SK-N-SH (cell line): ENCODE measurements around the gene SHC3. TPM values are rescaled to one million over a fixed set of nuclear protein-coding genes. Genes with fewer than 3 reads are reported as not detected.

ENCODE experiments used
- CTCF ChIA-PET: fragments of 300-600, 350-600 bp; formaldehyde crosslinking; extraction: SDS; loops from one replicate; lab custom pipeline; 2021; lab: Yijun Ruan, JAX
- POLR2A ChIA-PET: fragments of 350-600 bp; sonication (Branson Sonifier 250); formaldehyde crosslinking; extraction: SDS; loops from one replicate; lab custom pipeline; 2020; ENCODE audit warnings: antibody characterized with exemption, inconsistent platforms; lab: Yijun Ruan, JAX
- DNase-seq: peaks from one replicate; pipeline ENCODE4 v3.0.0; 2012
- H2AFZ ChIP-seq: fragments of 200-600 bp; sonication (generic); 2 replicates; pipeline ENCODE4 v1.8.1; 2016; ENCODE audit warnings: antibody characterized with exemption, mild to moderate bottlenecking, low read depth
- H3F3A ChIP-seq: fragments of 200-600 bp; sonication (generic); replicated peaks from 2 replicates; pipeline ENCODE3; 2016; ENCODE audit warnings: antibody characterized with exemption, mild to moderate bottlenecking; ENCODE audit not compliant: insufficient read depth
- H3K27ac ChIP-seq, 2 experiments: fragments of 200-500 bp in 1 of 2; fragments of 200-600 bp in 1 of 2; sonication (Bioruptor generic) in 1 of 2; sonication (generic), shearing (Covaris generic) in 1 of 2; 2 replicates each; pipeline versions ENCODE4 v1.5.1 to v1.6.1; 2014 to 2016; ENCODE audit warnings: low read depth in 2 of 2, inconsistent platforms in 1 of 2, low read length in 1 of 2, mild to moderate bottlenecking in 1 of 2, mixed read lengths in 1 of 2
- H3K27me3 ChIP-seq: fragments of 200-600 bp; sonication (generic), shearing (Covaris generic); 2 replicates; pipeline ENCODE4 v1.6.1; 2016; ENCODE audit warnings: mixed run types; ENCODE audit not compliant: insufficient read depth
- H3K36me3 ChIP-seq, 2 experiments: fragments of 200-500 bp in 1 of 2; fragments of 200-600 bp in 1 of 2; sonication (Bioruptor generic) in 1 of 2; sonication (generic) in 1 of 2; replicated peaks in 1 of 2; 2 replicates each; pipeline versions ENCODE3 to v1.5.1; 2014 to 2016; ENCODE audit warnings: low read length in 1 of 2, mild to moderate bottlenecking in 1 of 2; ENCODE audit not compliant: insufficient read depth in 2 of 2, control insufficient read depth in 1 of 2
- H3K4me1 ChIP-seq, 2 experiments: fragments of 200-500 bp in 1 of 2; fragments of 200-600 bp in 1 of 2; sonication (Bioruptor generic) in 1 of 2; sonication (generic), shearing (Covaris generic) in 1 of 2; 2 replicates each; pipeline versions ENCODE4 v1.5.1 to v1.6.1; 2014 to 2016; ENCODE audit warnings: low read depth in 1 of 2, low read length in 1 of 2, mixed run types in 1 of 2; ENCODE audit not compliant: insufficient read depth in 2 of 2, control insufficient read depth in 1 of 2
- H3K4me2 ChIP-seq: fragments of 200-600 bp; sonication (generic), shearing (Covaris generic); 2 replicates; pipeline ENCODE4 v1.6.1; 2017; ENCODE audit warnings: mixed run types
- H3K4me3 ChIP-seq, 2 experiments: fragments of 200-500 bp in 1 of 2; fragments of 200-600 bp in 1 of 2; sonication (Bioruptor generic) in 1 of 2; sonication (generic), shearing (Covaris generic) in 1 of 2; 2 replicates each; pipeline versions ENCODE4 v1.5.1 to v1.8.1; 2014 to 2016; ENCODE audit warnings: low read depth in 2 of 2, inconsistent platforms in 1 of 2, low read length in 1 of 2, mild to moderate bottlenecking in 1 of 2, mixed read lengths in 1 of 2, moderate library complexity in 1 of 2
- H3K79me2 ChIP-seq: fragments of 200-600 bp; sonication (generic); 2 replicates; pipeline ENCODE4 v1.8.1; 2017; ENCODE audit warnings: mild to moderate bottlenecking; ENCODE audit not compliant: insufficient read depth
- H3K9ac ChIP-seq: fragments of 200-600 bp; sonication (generic); 2 replicates; pipeline ENCODE4 v1.6.1; 2017; ENCODE audit warnings: mixed run types
- H3K9me2 ChIP-seq: fragments of 200-600 bp; sonication (generic); 2 replicates; pipeline ENCODE4 v1.6.1; 2017; ENCODE audit warnings: mixed run types
- H3K9me3 ChIP-seq: fragments of 200-600 bp; sonication (generic); 2 replicates; pipeline ENCODE4 v1.6.1; 2017; ENCODE audit warnings: mixed run types, mild to moderate bottlenecking, moderate library complexity
- H4K20me1 ChIP-seq: fragments of 200-600 bp; sonication (generic); 2 replicates; pipeline ENCODE4 v1.6.1; 2017; ENCODE audit warnings: mild to moderate bottlenecking, mixed run types; ENCODE audit not compliant: insufficient read depth
- CTCF ChIP-seq: fragments of 200-600 bp; sonication (generic); IDR thresholded peaks from 2 replicates; pipeline ENCODE4 v1.6.1; 2017; ENCODE audit warnings: antibody characterized with exemption, mild to moderate bottlenecking, moderate library complexity
- GABPA ChIP-seq: IDR thresholded peaks from 2 replicates; pipeline ENCODE4 v1.4.0; 2012; ENCODE audit warnings: low read depth, mild to moderate bottlenecking
- MXI1 ChIP-seq: IDR thresholded peaks from 2 replicates; pipeline ENCODE4 v1.6.1; 2012; ENCODE audit warnings: mild to moderate bottlenecking, low read depth, low read length, improper control_type of control experiment
- NRF1 ChIP-seq: IDR thresholded peaks from 2 replicates; pipeline ENCODE4 v1.6.1; 2012; ENCODE audit warnings: low read depth, mild to moderate bottlenecking, low read length
- RCOR1 ChIP-seq: fragments of 150-350 bp; IDR thresholded peaks from 2 replicates; pipeline ENCODE4 v1.6.1; 2017; ENCODE audit warnings: antibody characterized with exemption, low read length
- REST ChIP-seq: IDR thresholded peaks from 2 replicates; pipeline ENCODE4 v1.6.1; 2012; ENCODE audit warnings: mild to moderate bottlenecking, low read depth, low read length, moderate library complexity
- RFX5 ChIP-seq: IDR thresholded peaks from 2 replicates; pipeline ENCODE4 v1.6.1; 2012; ENCODE audit warnings: mild to moderate bottlenecking, improper control_type of control experiment, low read length
- SIN3A ChIP-seq: IDR thresholded peaks from 2 replicates; pipeline ENCODE4 v1.6.1; 2012; ENCODE audit warnings: low read depth, mild to moderate bottlenecking, low read length, moderate library complexity, borderline replicate concordance
- SMC3 ChIP-seq: IDR thresholded peaks from 2 replicates; pipeline ENCODE4 v1.6.1; 2012; ENCODE audit warnings: low read depth, low read length, improper control_type of control experiment
- ZBTB33 ChIP-seq: IDR thresholded peaks from 2 replicates; pipeline ENCODE4 v1.4.0; 2012; ENCODE audit warnings: low read depth, borderline replicate concordance
- WGBS: methylation state at CpG from one replicate; pipeline ENCODE4 v1.1.6; 2017; ENCODE audit warnings: low lambda C conversion rate; 5-methylcytosine and 5-hydroxymethylcytosine counted together
- polyA plus RNA-seq, 3 experiments: library from polyadenylated mRNA; depleted of rRNA; stranded (reverse); fragments of >200 nt; gene quantifications; 2 replicates each; pipeline ENCODE4 v1.2.3, GENCODE V29; 2012

SHC3 gene
- polyA plus RNA-seq, 1 of the 3 experiments (the other 2 are of a cell fraction) = 3.2 TPM

GRCh38 chr9:88988796-88989641 lies 189.6 kb downstream of the SHC3 start:
- 53% methylated on average over 7 of the region's 7 CpGs for WGBS
- Histone ChIP-seq H3K4me3 (no peak overlapping the region), H3K9me2 (no peaks in the 10 kb centered on the region), H3K36me3 (no peaks in the 10 kb centered on the region), H3K27me3 (no peaks in the 10 kb centered on the region), H3K4me1 (peaks cover 16 to 21% of the 10 kb centered on the region in 2 experiments; a peak in 3 of 4 replicates), H3K9me3 (no peaks in the 10 kb centered on the region), H4K20me1 (no peaks in the 10 kb centered on the region), H3K79me2 (peaks cover 13% of the 10 kb centered on the region), H3K9ac (no peak overlapping the region), H3F3A (no peaks in the 10 kb centered on the region), H3K27ac (peak overlapping the region in 1 of 2 experiments; percentile 39; a peak in 1 of 4 replicates), H2AFZ (peak overlapping the region; percentile 39; the same call in 1 of the 2 replicates), H3K4me2 (no peak overlapping the region)
- ChIA-PET POLR2A (no interaction called here), CTCF (no interaction called here)
- DNase-seq = no peak
- no peak for TF ChIP-seq RFX5
- no peak for TF ChIP-seq REST
- no peak for TF ChIP-seq RCOR1
- no peak for TF ChIP-seq SIN3A
- TF ChIP-seq CTCF = no peak

GRCh38 chr9:88987661-88988060 lies 191.0 kb downstream of the SHC3 start:
- H2AFZ ChIP-seq = no peak overlapping the region
- no peak overlapping the region for H3K4me3 ChIP-seq
- H3K9ac ChIP-seq = no peak overlapping the region
- no peaks in the 10 kb centered on the region for H3K9me3 ChIP-seq
- no peak for DNase-seq
- H3K27me3 ChIP-seq = no peaks in the 10 kb centered on the region
- no peaks in the 10 kb centered on the region for H3K9me2 ChIP-seq
- no peaks in the 10 kb centered on the region for H4K20me1 ChIP-seq
- H3K27ac ChIP-seq = no peak overlapping the region
- POLR2A ChIA-PET = no interaction called here
- H3K36me3 ChIP-seq = no peaks in the 10 kb centered on the region
- H3K79me2 ChIP-seq = peaks cover 9% of the 10 kb centered on the region; the same call in 1 of the 2 replicates
- TF ChIP-seq NRF1 (no peak), SMC3 (no peak), ZBTB33 (no peak), GABPA (no peak), MXI1 (no peak)
- no peak overlapping the region for H3K4me2 ChIP-seq
- peaks cover 5 to 12% of the 10 kb centered on the region in 2 experiments; a peak in 3 of 4 replicates for H3K4me1 ChIP-seq
- 84% methylated on average over 4 of the region's 4 CpGs for WGBS
- CTCF ChIA-PET = interaction anchor here (1.0 kb wide), 1 partner anchor 291 kb away, joined by 3 read pairs; no protein-coding TSS in a partner anchor
- no peaks in the 10 kb centered on the region for H3F3A ChIP-seq
